SK-N-SH (cell line): ENCODE results near the gene WDHD1. TPM values are rescaled to one million over a fixed set of nuclear protein-coding genes. Genes with fewer than 3 reads are reported as not detected.

Source experiments
- CTCF ChIA-PET: fragments of 300-600, 350-600 bp; formaldehyde crosslinking; extraction: SDS; loops from one replicate; lab custom pipeline; 2021; lab: Yijun Ruan, JAX
- POLR2A ChIA-PET: fragments of 350-600 bp; sonication (Branson Sonifier 250); formaldehyde crosslinking; extraction: SDS; loops from one replicate; lab custom pipeline; 2020; ENCODE audit warnings: antibody characterized with exemption, inconsistent platforms; lab: Yijun Ruan, JAX
- DNase-seq: peaks from one replicate; pipeline ENCODE4 v3.0.0; 2012
- H2AFZ ChIP-seq: fragments of 200-600 bp; sonication (generic); 2 replicates; pipeline ENCODE4 v1.8.1; 2016; ENCODE audit warnings: antibody characterized with exemption, mild to moderate bottlenecking, low read depth
- H3F3A ChIP-seq: fragments of 200-600 bp; sonication (generic); replicated peaks from 2 replicates; pipeline ENCODE3; 2016; ENCODE audit warnings: antibody characterized with exemption, mild to moderate bottlenecking; ENCODE audit not compliant: insufficient read depth
- H3K27ac ChIP-seq, 2 experiments: fragments of 200-500 bp in 1 of 2; fragments of 200-600 bp in 1 of 2; sonication (Bioruptor generic) in 1 of 2; sonication (generic), shearing (Covaris generic) in 1 of 2; 2 replicates each; pipeline versions ENCODE4 v1.5.1 to v1.6.1; 2014 to 2016; ENCODE audit warnings: low read depth in 2 of 2, inconsistent platforms in 1 of 2, low read length in 1 of 2, mild to moderate bottlenecking in 1 of 2, mixed read lengths in 1 of 2
- H3K27me3 ChIP-seq: fragments of 200-600 bp; sonication (generic), shearing (Covaris generic); 2 replicates; pipeline ENCODE4 v1.6.1; 2016; ENCODE audit warnings: mixed run types; ENCODE audit not compliant: insufficient read depth
- H3K36me3 ChIP-seq, 2 experiments: fragments of 200-500 bp in 1 of 2; fragments of 200-600 bp in 1 of 2; sonication (Bioruptor generic) in 1 of 2; sonication (generic) in 1 of 2; replicated peaks in 1 of 2; 2 replicates each; pipeline versions ENCODE3 to v1.5.1; 2014 to 2016; ENCODE audit warnings: low read length in 1 of 2, mild to moderate bottlenecking in 1 of 2; ENCODE audit not compliant: insufficient read depth in 2 of 2, control insufficient read depth in 1 of 2
- H3K4me1 ChIP-seq, 2 experiments: fragments of 200-500 bp in 1 of 2; fragments of 200-600 bp in 1 of 2; sonication (Bioruptor generic) in 1 of 2; sonication (generic), shearing (Covaris generic) in 1 of 2; 2 replicates each; pipeline versions ENCODE4 v1.5.1 to v1.6.1; 2014 to 2016; ENCODE audit warnings: low read depth in 1 of 2, low read length in 1 of 2, mixed run types in 1 of 2; ENCODE audit not compliant: insufficient read depth in 2 of 2, control insufficient read depth in 1 of 2
- H3K4me2 ChIP-seq: fragments of 200-600 bp; sonication (generic), shearing (Covaris generic); 2 replicates; pipeline ENCODE4 v1.6.1; 2017; ENCODE audit warnings: mixed run types
- H3K4me3 ChIP-seq, 2 experiments: fragments of 200-500 bp in 1 of 2; fragments of 200-600 bp in 1 of 2; sonication (Bioruptor generic) in 1 of 2; sonication (generic), shearing (Covaris generic) in 1 of 2; 2 replicates each; pipeline versions ENCODE4 v1.5.1 to v1.8.1; 2014 to 2016; ENCODE audit warnings: low read depth in 2 of 2, inconsistent platforms in 1 of 2, low read length in 1 of 2, mild to moderate bottlenecking in 1 of 2, mixed read lengths in 1 of 2, moderate library complexity in 1 of 2
- H3K79me2 ChIP-seq: fragments of 200-600 bp; sonication (generic); 2 replicates; pipeline ENCODE4 v1.8.1; 2017; ENCODE audit warnings: mild to moderate bottlenecking; ENCODE audit not compliant: insufficient read depth
- H3K9ac ChIP-seq: fragments of 200-600 bp; sonication (generic); 2 replicates; pipeline ENCODE4 v1.6.1; 2017; ENCODE audit warnings: mixed run types
- H3K9me2 ChIP-seq: fragments of 200-600 bp; sonication (generic); 2 replicates; pipeline ENCODE4 v1.6.1; 2017; ENCODE audit warnings: mixed run types
- H3K9me3 ChIP-seq: fragments of 200-600 bp; sonication (generic); 2 replicates; pipeline ENCODE4 v1.6.1; 2017; ENCODE audit warnings: mixed run types, mild to moderate bottlenecking, moderate library complexity
- H4K20me1 ChIP-seq: fragments of 200-600 bp; sonication (generic); 2 replicates; pipeline ENCODE4 v1.6.1; 2017; ENCODE audit warnings: mild to moderate bottlenecking, mixed run types; ENCODE audit not compliant: insufficient read depth
- CHD2 ChIP-seq: fragments of 150-350 bp; IDR thresholded peaks from 2 replicates; pipeline ENCODE4 v1.6.1; 2018; ENCODE audit warnings: low read length; ENCODE audit not compliant: partially characterized antibody
- ELF1 ChIP-seq: IDR thresholded peaks from 2 replicates; pipeline ENCODE4 v1.4.0; 2012
- FOSL2 ChIP-seq: IDR thresholded peaks from 2 replicates; pipeline ENCODE4 v1.4.0; 2012; ENCODE audit warnings: low read depth, mild to moderate bottlenecking, moderate library complexity, borderline replicate concordance
- GATA2 ChIP-seq: sonication (generic); formaldehyde crosslinking; IDR thresholded peaks from 2 replicates; pipeline ENCODE4 v1.5.0; 2020; ENCODE audit warnings: mild to moderate bottlenecking, missing genetic modification reagents
- NFIC ChIP-seq: IDR thresholded peaks from 2 replicates; pipeline ENCODE4 v1.4.0; 2012; ENCODE audit warnings: borderline replicate concordance
- NRF1 ChIP-seq: IDR thresholded peaks from 2 replicates; pipeline ENCODE4 v1.6.1; 2012; ENCODE audit warnings: low read depth, mild to moderate bottlenecking, low read length
- REST ChIP-seq: IDR thresholded peaks from 2 replicates; pipeline ENCODE4 v1.6.1; 2012; ENCODE audit warnings: mild to moderate bottlenecking, low read depth, low read length, moderate library complexity
- RFX5 ChIP-seq: IDR thresholded peaks from 2 replicates; pipeline ENCODE4 v1.6.1; 2012; ENCODE audit warnings: mild to moderate bottlenecking, improper control_type of control experiment, low read length
- SMC3 ChIP-seq: IDR thresholded peaks from 2 replicates; pipeline ENCODE4 v1.6.1; 2012; ENCODE audit warnings: low read depth, low read length, improper control_type of control experiment
- TCF12 ChIP-seq: IDR thresholded peaks from 2 replicates; pipeline ENCODE4 v1.4.0; 2012
- TEAD4 ChIP-seq: IDR thresholded peaks from 2 replicates; pipeline ENCODE4 v1.4.0; 2012; ENCODE audit warnings: mild to moderate bottlenecking, borderline replicate concordance; ENCODE audit not compliant: insufficient read depth
- WGBS: methylation state at CpG from one replicate; pipeline ENCODE4 v1.1.6; 2017; ENCODE audit warnings: low lambda C conversion rate; 5-methylcytosine and 5-hydroxymethylcytosine counted together
- polyA plus RNA-seq, 3 experiments: library from polyadenylated mRNA; depleted of rRNA; stranded (reverse); fragments of >200 nt; gene quantifications; 2 replicates each; pipeline ENCODE4 v1.2.3, GENCODE V29; 2012
- TF ChIP-seq, protein P1 (sequence below): IDR thresholded peaks from 2 replicates; pipeline ENCODE4 v1.4.0; 2012; ENCODE audit warnings: low read depth, borderline replicate concordance
- TF ChIP-seq, protein P2 (sequence below): fragments of 200-600 bp; sonication (generic); IDR thresholded peaks from 2 replicates; pipeline ENCODE4 v1.6.1; 2017; ENCODE audit warnings: antibody characterized with exemption, mild to moderate bottlenecking, moderate library complexity

The WDHD1 gene
- polyA plus RNA-seq, 1 of the 3 experiments (the other 2 are of a cell fraction): 2.9 TPM

DNA sequence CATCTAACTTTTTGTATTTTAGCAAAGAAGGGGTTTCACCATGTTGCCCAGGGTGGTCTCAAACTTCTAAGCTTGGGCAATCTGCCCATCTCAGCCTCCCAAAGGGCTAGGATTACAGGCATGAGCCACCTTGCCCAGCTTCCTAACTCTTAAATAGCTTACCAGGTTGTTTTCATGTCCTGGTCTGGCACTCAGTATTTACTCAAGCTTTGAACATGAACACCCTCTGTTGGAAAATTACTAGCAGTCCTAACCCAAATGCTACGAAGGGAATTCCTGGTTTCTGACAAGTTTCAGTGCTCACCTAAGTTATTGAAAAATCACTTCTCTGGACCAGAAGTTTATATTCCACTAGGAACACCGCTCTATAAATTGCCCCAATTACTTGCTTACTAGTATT is 91.8 kb downstream of the WDHD1 start:
- no peak overlapping the region for H3K4me2 ChIP-seq
- CTCF ChIA-PET: interaction anchor here (0.8 kb wide), 1 partner anchor 19 kb away, joined by 4 read pairs; no protein-coding TSS in a partner anchor
- H4K20me1 ChIP-seq: no peaks in the 10 kb centered on the region
- 54% methylated on average over 2 of the region's 2 CpGs for WGBS
- H3K9me2 ChIP-seq: no peaks in the 10 kb centered on the region
- H3K36me3 ChIP-seq: peaks cover 2 to 6% of the 10 kb centered on the region in 2 experiments
- no peaks in the 10 kb centered on the region for H3K27me3 ChIP-seq
- no peaks in the 10 kb centered on the region for H3K79me2 ChIP-seq
- TF ChIP-seq NRF1 (no peak), CHD2 (no peak), NFIC (no peak), TEAD4 (no peak), GATA2 (CRISPR knock-in tag) (no peak), SMC3 (no peak), RFX5 (no peak), TCF12 (no peak), ELF1 (no peak), REST (no peak), FOSL2 (no peak)
- TF ChIP-seq, protein P1, sequence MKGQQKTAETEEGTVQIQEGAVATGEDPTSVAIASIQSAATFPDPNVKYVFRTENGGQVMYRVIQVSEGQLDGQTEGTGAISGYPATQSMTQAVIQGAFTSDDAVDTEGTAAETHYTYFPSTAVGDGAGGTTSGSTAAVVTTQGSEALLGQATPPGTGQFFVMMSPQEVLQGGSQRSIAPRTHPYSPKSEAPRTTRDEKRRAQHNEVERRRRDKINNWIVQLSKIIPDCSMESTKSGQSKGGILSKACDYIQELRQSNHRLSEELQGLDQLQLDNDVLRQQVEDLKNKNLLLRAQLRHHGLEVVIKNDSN: no peak
- TF ChIP-seq, protein P2, sequence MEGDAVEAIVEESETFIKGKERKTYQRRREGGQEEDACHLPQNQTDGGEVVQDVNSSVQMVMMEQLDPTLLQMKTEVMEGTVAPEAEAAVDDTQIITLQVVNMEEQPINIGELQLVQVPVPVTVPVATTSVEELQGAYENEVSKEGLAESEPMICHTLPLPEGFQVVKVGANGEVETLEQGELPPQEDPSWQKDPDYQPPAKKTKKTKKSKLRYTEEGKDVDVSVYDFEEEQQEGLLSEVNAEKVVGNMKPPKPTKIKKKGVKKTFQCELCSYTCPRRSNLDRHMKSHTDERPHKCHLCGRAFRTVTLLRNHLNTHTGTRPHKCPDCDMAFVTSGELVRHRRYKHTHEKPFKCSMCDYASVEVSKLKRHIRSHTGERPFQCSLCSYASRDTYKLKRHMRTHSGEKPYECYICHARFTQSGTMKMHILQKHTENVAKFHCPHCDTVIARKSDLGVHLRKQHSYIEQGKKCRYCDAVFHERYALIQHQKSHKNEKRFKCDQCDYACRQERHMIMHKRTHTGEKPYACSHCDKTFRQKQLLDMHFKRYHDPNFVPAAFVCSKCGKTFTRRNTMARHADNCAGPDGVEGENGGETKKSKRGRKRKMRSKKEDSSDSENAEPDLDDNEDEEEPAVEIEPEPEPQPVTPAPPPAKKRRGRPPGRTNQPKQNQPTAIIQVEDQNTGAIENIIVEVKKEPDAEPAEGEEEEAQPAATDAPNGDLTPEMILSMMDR: no peak
- no peak overlapping the region for H3K9ac ChIP-seq
- POLR2A ChIA-PET: no interaction called here
- no peak overlapping the region for H3K4me3 ChIP-seq
- no peak overlapping the region for H2AFZ ChIP-seq
- H3F3A ChIP-seq: no peaks in the 10 kb centered on the region
- DNase-seq: no peak
- no peaks in the 10 kb centered on the region for H3K9me3 ChIP-seq
- no peak overlapping the region for H3K27ac ChIP-seq
- H3K4me1 ChIP-seq: peaks cover 0 to 10% of the 10 kb centered on the region in 2 experiments; a peak in 2 of 4 replicates
